Left ventricle myocardium superior (tissue), 1 donor: Measurements from ENCODE around the gene SLC6A18. TPM values are rescaled to one million over a fixed set of nuclear protein-coding genes. Genes with fewer than 3 reads are reported as not detected.
A peak's percentile ranks its signal among the peaks of the same experiment; 100 is the strongest.

ENCODE experiments used
- ATAC-seq: fragments of 200-7000 bp; cut with Tn5 transposase; one replicate; pipeline ENCODE4 v1.9.1; 2020; ENCODE audit warnings: mild to moderate bottlenecking, moderate library complexity
- DNase-seq: peaks from one replicate; pipeline ENCODE4 v3.0.0-alpha.2; 2020
- intact Hi-C: fragments of 100-400 bp; cut with micrococcal nuclease; formaldehyde crosslinking; loops from one replicate; pipeline ENCODE4 v1.11.0; 2022
- total RNA-seq: library from RNA; stranded (reverse); fragmentation: NEBNext Ultra II Directional; extraction: Animal tissue kit (Norgen Biotek cat#: 25700); gene quantifications from one replicate; pipeline ENCODE4 v1.2.1, GENCODE V29; 2021
- donor health status: DM: no; HTN: yes; CAD: no; lungs with severe emphysema.

Gene SLC6A18
- total RNA-seq, 1 donor from 2014 or later = not detected

DNA sequence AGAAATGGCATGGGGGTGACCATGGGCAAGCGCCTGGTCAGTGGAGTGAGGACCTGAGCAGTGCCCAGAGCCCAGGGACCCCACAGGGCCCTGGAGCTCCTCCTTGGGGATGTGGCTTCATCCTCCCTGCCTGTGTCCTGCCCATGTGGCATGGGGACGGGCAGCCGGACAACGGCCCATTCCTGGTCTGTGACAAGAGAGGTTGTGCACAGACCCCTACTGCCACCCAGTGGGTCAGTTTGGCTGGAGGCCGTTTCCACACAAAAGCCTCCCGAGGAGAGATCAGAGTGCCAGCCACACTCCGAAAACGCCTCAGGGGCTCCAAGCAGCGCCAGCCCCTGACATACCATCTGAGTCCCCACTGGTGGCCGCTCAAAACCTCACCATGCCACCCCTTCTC lies 19.8 kb downstream of the SLC6A18 start:
- no peak for DNase-seq
- intact Hi-C loops = no loop called here
- no peak for ATAC-seq

DNA sequence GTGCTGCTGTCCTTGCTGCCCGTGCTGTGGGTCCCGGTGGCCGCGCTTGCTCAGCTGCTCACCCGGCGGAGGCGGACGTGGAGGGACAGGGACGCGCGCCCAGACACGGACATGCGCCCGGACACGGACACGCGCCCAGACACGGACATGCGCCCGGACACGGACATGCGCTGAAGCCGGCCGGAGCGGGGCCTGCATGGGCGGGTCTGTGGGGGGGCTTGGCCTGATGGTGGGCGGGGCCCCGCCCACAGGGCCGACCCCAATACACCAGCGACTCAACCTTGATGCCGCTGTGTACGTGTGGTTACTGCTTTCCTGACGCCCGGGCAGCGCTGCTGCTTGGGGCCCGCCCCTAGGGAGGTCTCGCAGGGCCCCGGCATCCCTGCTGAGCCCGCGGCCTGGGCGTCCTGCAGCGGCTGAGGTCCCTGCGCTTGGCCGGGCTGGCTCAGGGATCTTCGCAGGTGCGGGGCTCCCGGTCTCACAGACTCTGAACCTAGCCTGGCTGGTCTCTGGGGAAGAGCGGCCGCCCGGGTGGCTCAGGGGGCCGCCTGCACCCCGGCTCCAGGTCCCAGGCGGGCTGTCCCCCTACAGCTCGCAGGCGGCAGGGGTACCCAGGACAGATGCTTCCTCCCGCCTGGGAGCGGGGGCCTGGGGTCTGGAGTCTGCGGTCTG lies 20.9 kb downstream of the SLC6A18 start:
- no peak for ATAC-seq
- intact Hi-C loops = no loop called here
- no peak for DNase-seq

GRCh38 chr5:1246711-1247431 lies 21.7 kb downstream of the SLC6A18 start:
- ATAC-seq (peak; percentile 67), DNase-seq (peak; percentile 64)
- intact Hi-C loops = no loop called here

DNA sequence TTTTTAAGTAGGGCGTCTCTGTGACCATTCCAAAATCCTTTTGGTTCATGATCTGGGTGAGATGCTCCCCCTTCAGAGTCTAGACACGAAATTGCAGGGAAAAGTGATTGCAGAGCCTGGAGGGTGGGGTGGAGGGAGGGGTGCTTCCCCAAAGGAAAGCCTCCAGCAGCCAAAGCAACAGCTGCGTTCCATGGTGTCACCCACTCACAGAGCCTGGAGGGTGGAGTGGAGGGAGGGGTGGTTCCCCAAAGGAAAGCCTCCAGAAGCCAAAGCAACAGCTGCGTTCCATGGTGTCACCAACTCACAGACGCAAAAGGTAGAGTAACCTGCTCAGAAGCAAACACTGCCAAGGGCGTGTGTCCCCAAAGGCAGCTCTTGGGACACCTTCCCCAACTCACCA lies 22.6 kb downstream of the SLC6A18 start:
- ATAC-seq = no peak
- no peak for DNase-seq
- intact Hi-C loops = no loop called here

GRCh38 chr5:1249366-1250280 lies 24.4 kb downstream of the SLC6A18 start:
- ATAC-seq (no peak), DNase-seq (no peak)
- intact Hi-C loops = no loop called here

- DNase-seq (no peak), ATAC-seq (no peak)
- intact Hi-C loops = no loop called here
Measured at GRCh38 chr5:1251678-1252580, 26.7 kb downstream of the SLC6A18 start.

GRCh38 chr5:1252681-1253080 lies 27.5 kb downstream of the SLC6A18 start:
- ATAC-seq (no peak), DNase-seq (no peak)
- intact Hi-C loops = no loop called here

DNA sequence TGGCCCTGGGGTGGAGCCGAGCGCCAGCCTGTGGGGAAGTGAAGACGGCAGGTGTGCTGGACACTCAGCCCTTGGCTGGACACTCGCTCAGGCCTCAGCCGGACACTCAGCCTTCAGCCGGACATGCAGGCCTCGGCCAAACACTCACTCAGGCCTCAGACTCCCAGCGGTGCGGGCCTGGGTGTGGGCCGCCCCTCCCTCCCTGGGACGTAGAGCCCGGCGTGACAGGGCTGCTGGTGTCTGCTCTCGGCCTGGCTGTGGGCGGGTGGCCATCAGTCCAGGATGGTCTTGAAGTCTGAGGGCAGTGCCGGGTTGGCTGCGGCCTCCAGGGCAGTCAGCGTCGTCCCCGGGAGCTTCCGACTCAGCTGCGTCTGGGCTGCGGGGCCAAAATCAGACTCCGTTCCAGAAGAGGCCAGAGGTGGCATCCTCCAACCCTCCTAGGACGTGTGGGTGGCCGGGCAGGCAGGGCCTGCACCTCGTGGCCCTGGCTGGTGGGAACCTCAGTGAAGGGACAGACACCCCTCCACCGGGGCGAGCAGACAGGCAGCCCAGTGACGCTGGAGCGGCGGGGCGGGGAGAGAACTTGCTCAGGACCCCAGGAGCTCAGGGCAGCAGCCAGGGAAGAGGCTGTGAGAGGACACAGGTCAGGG lies 28.4 kb downstream of the SLC6A18 start:
- DNase-seq (no peak), ATAC-seq (no peak)
- intact Hi-C loops = no loop called here

GRCh38 chr5:1254196-1254595 lies 29.0 kb downstream of the SLC6A18 start:
- no peak for DNase-seq
- ATAC-seq = no peak
- intact Hi-C loops = no loop called here

GRCh38 chr5:1255081-1255561 lies 29.9 kb downstream of the SLC6A18 start:
- no peak for ATAC-seq
- no peak for DNase-seq
- intact Hi-C loops = no loop called here

DNA sequence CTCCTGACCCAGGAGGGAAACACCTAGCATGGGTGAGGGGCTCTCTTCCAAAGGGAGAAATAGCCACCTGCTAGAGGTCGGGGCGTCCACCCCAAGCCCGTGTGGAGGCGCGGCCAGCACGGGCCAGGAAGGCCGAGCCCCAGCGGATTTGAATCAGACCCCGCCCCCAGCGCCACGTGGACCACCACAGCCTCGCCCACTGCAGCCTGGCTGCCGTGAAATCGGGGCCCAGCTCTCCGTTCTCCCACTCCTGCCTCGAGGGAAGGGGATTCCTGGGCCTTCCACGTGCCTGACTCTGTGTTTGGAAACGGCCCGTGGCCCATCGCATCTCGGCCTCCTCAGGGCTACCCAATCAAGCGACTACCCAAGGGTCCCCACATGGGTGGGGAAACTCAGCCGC lies 31.6 kb downstream of the SLC6A18 start:
- ATAC-seq (no peak), DNase-seq (no peak)

DNA sequence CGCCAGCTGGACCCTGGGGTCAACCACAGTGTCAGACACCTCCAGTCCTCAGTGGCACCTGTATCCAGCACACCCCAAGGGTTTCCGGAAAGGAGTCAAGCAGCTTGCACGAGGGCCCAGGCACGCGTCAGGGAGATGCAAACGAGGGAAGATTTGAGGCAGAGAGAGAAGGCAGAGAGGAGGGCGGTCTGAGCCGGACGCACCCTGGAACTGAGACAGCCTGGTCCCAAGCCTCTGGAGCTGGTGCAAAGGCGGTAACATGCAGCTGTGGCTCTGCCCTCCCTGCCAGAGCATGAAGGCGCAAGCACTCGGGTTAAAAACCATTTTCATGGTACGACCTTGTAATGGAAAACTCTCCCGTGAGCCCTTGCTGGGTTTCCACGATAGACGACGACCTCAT lies 32.2 kb downstream of the SLC6A18 start:
- ATAC-seq (no peak), DNase-seq (no peak)
- intact Hi-C loops = no loop called here

More for the DNA sequence above, 31.6 kb downstream of the SLC6A18 start:
- intact Hi-C loops = no loop called here

- ATAC-seq (no peak), DNase-seq (no peak)
- intact Hi-C loops = no loop called here
Measured at GRCh38 chr5:1257841-1258240, 32.7 kb downstream of the SLC6A18 start.

GRCh38 chr5:1259806-1260480 lies 34.8 kb downstream of the SLC6A18 start:
- DNase-seq = no peak
- ATAC-seq = no peak
- intact Hi-C loops = no loop called here

GRCh38 chr5:1261643-1262042 lies 36.5 kb downstream of the SLC6A18 start:
- ATAC-seq (no peak), DNase-seq (no peak)
- intact Hi-C loops = no loop called here

DNA sequence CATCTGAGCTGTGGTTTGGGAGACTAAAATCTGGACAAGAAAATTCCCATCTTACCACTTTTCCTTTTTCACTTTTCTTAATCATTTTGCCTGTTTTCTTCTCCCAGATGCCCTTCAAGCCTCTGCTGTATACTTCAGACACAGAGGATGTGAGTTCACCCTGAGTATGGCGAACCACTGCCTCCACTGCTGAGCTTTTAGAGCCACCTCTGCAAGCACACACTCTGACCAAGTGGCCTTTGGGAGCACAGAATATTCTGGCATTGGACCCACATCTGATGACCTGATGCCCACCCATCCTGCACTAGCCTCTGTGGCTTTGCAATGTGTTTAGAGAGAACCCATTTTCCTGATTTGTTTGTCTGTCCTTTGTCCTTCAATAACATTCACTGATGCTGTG lies 37.2 kb downstream of the SLC6A18 start:
- intact Hi-C loops = no loop called here
- DNase-seq (no peak), ATAC-seq (no peak)

- DNase-seq (no peak), ATAC-seq (no peak)
- intact Hi-C loops = no loop called here
Measured at GRCh38 chr5:1264211-1264610, 39.0 kb downstream of the SLC6A18 start.

DNA sequence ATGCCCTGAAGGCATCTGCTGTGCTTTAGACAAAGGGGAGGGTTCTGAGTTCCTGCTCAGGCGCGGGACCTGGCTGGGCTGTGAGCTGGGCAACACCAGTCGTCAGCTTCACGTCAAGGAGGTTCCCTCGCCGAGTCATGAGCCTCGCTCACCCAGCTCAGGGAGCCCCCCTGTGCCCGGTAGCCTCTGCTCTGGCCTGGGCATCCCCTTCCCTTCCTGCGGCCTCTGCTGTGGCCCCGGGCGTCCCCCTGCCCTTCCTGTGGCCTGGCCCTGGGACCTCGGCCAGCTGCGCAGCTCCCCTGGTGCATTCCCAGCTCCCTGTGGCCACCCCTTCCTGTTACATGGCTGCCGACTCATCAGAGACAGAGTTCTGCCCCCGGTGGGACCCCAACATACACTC lies 39.8 kb downstream of the SLC6A18 start:
- ATAC-seq (no peak), DNase-seq (no peak)
- intact Hi-C loops = no loop called here
